Aorta (tissue), 5 donors: ENCODE results near the gene ANAPC5. TPM values are rescaled to one million over a fixed set of nuclear protein-coding genes. Genes with fewer than 3 reads are reported as not detected.
"Not testable (repeated sequence)": the region's sequence is repeated elsewhere in the genome, so short reads cannot be mapped to it uniquely, and the experiment has no call there.

ENCODE experiments used
- ATAC-seq: fragments of 200-7000 bp; cut with Tn5 transposase; one replicate; pipeline ENCODE4 v1.9.1; 2022; ENCODE audit warnings: moderate library complexity; ENCODE audit not compliant: low FRiP score
- DNase-seq, 2 donors: peaks; one replicate each; pipeline ENCODE4 v3.0.0-alpha.2; 2020
- H3K27ac ChIP-seq, 2 donors: one replicate each; pipeline ENCODE4 v1.5.1; 2013; ENCODE audit warnings: low read length in 2 of 2, mild to moderate bottlenecking in 2 of 2, moderate library complexity in 2 of 2, control low read depth in 1 of 2, inconsistent platforms in 1 of 2, low read depth in 1 of 2
- H3K27me3 ChIP-seq, 2 donors: one replicate each; pipeline ENCODE4 v1.6.1; 2013; ENCODE audit warnings: control low read depth in 1 of 2, low read length in 1 of 2, mild to moderate bottlenecking in 1 of 2, moderate library complexity in 1 of 2; ENCODE audit not compliant: insufficient read depth in 2 of 2, control insufficient read depth in 1 of 2
- H3K36me3 ChIP-seq, 2 donors: one replicate each; pipeline ENCODE4 v1.6.1; 2013; ENCODE audit warnings: control low read depth in 1 of 2, low read length in 1 of 2, mild to moderate bottlenecking in 1 of 2; ENCODE audit not compliant: insufficient read depth in 2 of 2, control insufficient read depth in 1 of 2
- H3K4me1 ChIP-seq, 2 donors: one replicate each; pipeline ENCODE4 v1.6.1; 2013; ENCODE audit warnings: low read length in 2 of 2, control low read depth in 1 of 2, mild to moderate bottlenecking in 1 of 2, moderate library complexity in 1 of 2; ENCODE audit not compliant: insufficient read depth in 2 of 2, control insufficient read depth in 1 of 2
- H3K4me3 ChIP-seq, 2 donors: one replicate each; pipeline ENCODE4 v1.5.1; 2013; ENCODE audit warnings: low read length in 2 of 2, control low read depth in 1 of 2, mild to moderate bottlenecking in 1 of 2
- H3K9me3 ChIP-seq: one replicate; pipeline ENCODE4 v1.6.1; 2013; ENCODE audit warnings: mild to moderate bottlenecking, low read length; ENCODE audit not compliant: control insufficient read depth
- WGBS, 2 donors: extraction: QIAGEN DNeasy Blood & Tissue Kit; methylation state at CpG; one replicate each; pipeline ENCODE4 v1.1.7; 2013; 5-methylcytosine and 5-hydroxymethylcytosine counted together
- intact Hi-C, 2 donors: fragments of 100-400 bp; cut with DNase I; formaldehyde crosslinking; loops; one replicate each; pipeline versions ENCODE4 v1.14.2 to v1.15.0; 2022
- polyA plus RNA-seq, 2 donors: library from polyadenylated mRNA; stranded (reverse); fragments of 200-250 nt; gene quantifications; one replicate each; pipeline ENCODE4 v1.2.3, GENCODE V29; 2013
- total RNA-seq, 2 donors: library from RNA; stranded (reverse); fragmentation: NEBNext Ultra II Directional; extraction: Animal tissue kit (Norgen Biotek cat#: 25700); gene quantifications; one replicate each; pipeline ENCODE4 v1.2.1, GENCODE V29; 2021
- donor health status: healthy with polysubstance abuse.
- donor health status: Bipolar disorder and iron deficiency.
- donor health status: DM: no; HTN: no; CAD: no.
- donor health status: DM: no; HTN: no; CAD: no.
- donor health status: DM: yes; HTN: yes; CAD: no.

Gene ANAPC5
- total and polyA plus RNA-seq, 4 donors, result 46.5 to 255 (median 111) TPM

GRCh38 chr12:121288158-121288845, 63.9 kb downstream of the ANAPC5 start:
- DNase-seq (no peak), ATAC-seq (no peak)
- no peak overlapping the region for H3K4me3 ChIP-seq
- intact Hi-C loops, result no loop called here
- no peaks in the 10 kb centered on the region for H3K4me1 ChIP-seq
- H3K27me3 ChIP-seq, result no peaks in the 10 kb centered on the region
- no peaks in the 10 kb centered on the region for H3K36me3 ChIP-seq
- H3K27ac ChIP-seq, result no peak overlapping the region
- H3K9me3 ChIP-seq, result no peaks in the 10 kb centered on the region
- WGBS, 2 donors, result 34 to 36% methylated on average over 10 of the region's 10 CpGs

DNA sequence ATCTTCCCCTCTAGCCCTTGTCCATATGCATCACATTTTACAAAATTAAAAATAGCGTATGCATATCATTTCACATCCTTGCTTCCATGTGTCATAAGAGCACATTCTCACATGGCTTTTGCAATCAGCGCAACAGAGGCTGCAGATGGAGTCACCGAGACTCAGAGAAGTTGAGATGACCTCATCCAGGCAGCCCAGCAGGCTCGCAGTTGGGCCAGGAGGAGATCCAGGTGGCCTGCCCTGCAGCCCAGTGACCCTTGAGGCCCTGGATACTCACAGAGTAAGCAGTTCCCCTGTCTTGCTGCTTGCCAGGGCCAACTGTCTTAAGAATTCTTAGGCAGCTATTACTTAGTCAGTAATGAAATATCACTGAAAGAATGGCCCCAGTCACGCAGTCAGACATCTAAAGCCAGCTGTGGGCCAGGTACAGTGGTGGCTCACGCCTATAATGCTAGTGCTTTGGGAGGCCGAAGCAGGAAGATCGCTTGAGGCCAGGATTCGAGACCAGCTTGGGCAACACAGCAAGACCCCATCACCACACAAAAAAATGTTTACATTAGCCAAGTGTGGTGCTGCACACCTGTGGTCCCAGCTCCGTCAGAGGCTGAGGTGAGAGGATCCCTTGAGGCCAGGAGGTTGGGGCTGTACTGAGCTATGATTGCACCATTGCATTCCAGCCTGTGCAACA, 64.8 kb downstream of the ANAPC5 start:
- WGBS, 2 donors, result 87 to 88% methylated on average over 10 of the region's 10 CpGs
- no peaks in the 10 kb centered on the region for H3K27me3 ChIP-seq
- DNase-seq (no peak), ATAC-seq (no peak)
- H3K9me3 ChIP-seq, result no peaks in the 10 kb centered on the region
- intact Hi-C loops, result no loop called here
- no peak overlapping the region for H3K4me3 ChIP-seq
- H3K4me1 ChIP-seq, result no peaks in the 10 kb centered on the region
- no peaks in the 10 kb centered on the region for H3K36me3 ChIP-seq
- no peak overlapping the region for H3K27ac ChIP-seq

- intact Hi-C loops, result no loop called here
Observed at GRCh38 chr12:121285856-121286255, 66.4 kb downstream of the ANAPC5 start.

DNA sequence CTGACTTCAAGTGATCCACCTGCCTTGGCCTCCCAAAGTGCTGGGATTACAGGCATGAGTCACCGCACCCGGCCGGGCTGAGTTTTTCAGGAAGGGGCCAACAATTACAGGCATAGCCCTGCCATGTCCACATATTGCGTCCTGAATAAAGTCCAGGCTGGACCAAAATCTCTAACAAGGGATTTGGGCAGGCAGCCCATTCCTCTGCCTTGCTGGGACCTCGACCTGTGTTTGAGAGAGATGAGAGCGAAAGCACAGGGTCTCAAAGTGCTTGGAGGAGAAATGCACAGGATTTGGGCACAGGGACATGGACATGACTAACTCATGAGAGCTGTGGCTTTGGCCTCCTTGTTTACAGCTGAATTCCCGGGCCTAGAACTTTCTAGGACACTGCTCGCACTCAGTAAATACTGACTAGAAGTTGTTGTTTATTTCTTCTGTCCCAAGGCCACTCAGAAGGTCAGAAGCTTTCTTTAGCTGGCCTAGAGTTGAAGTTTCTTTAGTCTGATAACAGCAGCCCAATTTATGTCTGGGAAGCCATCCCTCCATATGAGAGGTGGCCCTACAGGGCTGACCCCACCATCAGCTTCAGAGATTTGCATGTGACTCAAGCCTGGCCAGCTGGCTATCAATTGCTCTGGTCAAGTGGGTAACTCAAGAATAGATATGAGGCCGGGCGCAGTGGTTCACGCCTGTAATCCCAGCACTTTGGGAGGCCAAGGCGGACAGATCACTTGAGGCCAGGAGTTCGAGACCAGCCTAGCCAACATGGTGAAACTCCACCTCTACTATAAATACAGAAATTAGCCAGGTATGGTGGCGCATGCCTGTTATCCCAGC, 67.4 kb downstream of the ANAPC5 start:
- DNase-seq (peak in 1 of 2 donors; percentile 66), ATAC-seq (peak; percentile 28)
- intact Hi-C loops, result no loop called here
- no peaks in the 10 kb centered on the region for H3K9me3 ChIP-seq
- H3K27ac ChIP-seq, result no peak overlapping the region
- H3K36me3 ChIP-seq, result no peaks in the 10 kb centered on the region
- WGBS, 2 donors, result 46 to 50% methylated on average over 14 of the region's 14 CpGs
- no peak overlapping the region for H3K4me3 ChIP-seq
- H3K27me3 ChIP-seq, result no peaks in the 10 kb centered on the region
- no peaks in the 10 kb centered on the region for H3K4me1 ChIP-seq

More at GRCh38 chr12:121285856-121286255, 66.4 kb downstream of the ANAPC5 start:
- H3K4me1 ChIP-seq, result no peaks in the 10 kb centered on the region
- H3K4me3 ChIP-seq, result no peak overlapping the region
- H3K9me3 ChIP-seq, result no peaks in the 10 kb centered on the region
- WGBS, 2 donors, result 97 to 100% methylated on average over 1 of the region's 1 CpG
- ATAC-seq (no peak), DNase-seq (no peak)
- no peaks in the 10 kb centered on the region for H3K36me3 ChIP-seq
- H3K27ac ChIP-seq, result no peak overlapping the region
- H3K27me3 ChIP-seq, result no peaks in the 10 kb centered on the region

DNA sequence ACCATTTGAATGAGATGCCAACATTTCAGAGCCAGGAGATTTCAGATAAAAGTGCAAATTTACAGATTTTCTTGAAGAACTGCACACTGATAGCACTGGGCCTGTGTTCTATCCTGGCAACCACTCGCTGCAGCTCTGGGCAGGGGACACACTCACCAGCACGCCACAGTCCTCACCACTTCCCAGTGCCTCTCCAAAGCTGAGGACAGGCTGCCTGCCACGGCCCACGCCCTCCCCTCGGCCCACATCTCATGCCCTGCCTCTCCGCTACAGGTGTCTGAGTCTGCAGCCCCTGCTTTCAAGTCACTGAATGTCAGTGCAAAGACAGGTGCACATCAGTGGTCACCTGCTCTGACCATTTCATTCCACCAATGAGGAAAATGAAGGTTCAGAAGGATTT, 68.4 kb downstream of the ANAPC5 start:
- 97% methylated on average over 6 of the region's 6 CpGs for WGBS, 2 donors
- Histone ChIP-seq H3K27me3 (no peaks in the 10 kb centered on the region), H3K9me3 (no peaks in the 10 kb centered on the region), H3K36me3 (no peaks in the 10 kb centered on the region), H3K4me3 (no peak overlapping the region), H3K4me1 (no peaks in the 10 kb centered on the region), H3K27ac (no peak overlapping the region)
- intact Hi-C loops, result no loop called here
- no peak for ATAC-seq
- no peak for DNase-seq

- WGBS, 2 donors, result 90 to 96% methylated on average over 5 of the region's 5 CpGs
- DNase-seq (no peak), ATAC-seq (no peak)
- Histone ChIP-seq H3K27me3 (no peaks in the 10 kb centered on the region), H3K27ac (no peak overlapping the region), H3K4me3 (no peak overlapping the region), H3K9me3 (no peaks in the 10 kb centered on the region), H3K36me3 (no peaks in the 10 kb centered on the region), H3K4me1 (no peaks in the 10 kb centered on the region)
- intact Hi-C loops, result no loop called here
Observed at GRCh38 chr12:121283388-121283787, 68.8 kb downstream of the ANAPC5 start.

DNA sequence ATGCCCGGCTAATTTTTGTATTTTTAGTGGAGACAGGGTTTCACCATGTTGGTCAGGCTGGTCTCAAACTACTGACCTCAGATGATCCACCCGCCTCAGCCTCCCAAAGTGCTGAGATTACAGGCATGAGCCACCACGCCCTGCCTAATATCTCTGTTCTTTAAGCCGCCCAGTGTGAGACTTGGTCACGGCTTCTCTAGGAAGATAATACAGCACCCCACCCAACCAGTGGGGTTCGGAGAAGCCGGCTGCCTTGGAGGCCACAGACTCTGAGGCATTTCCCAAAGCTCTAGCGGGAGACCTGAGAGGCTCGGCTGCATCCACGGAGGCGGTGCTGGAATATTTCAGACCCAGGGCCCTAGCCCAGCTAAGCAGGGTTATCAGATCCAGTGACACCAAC, 69.3 kb downstream of the ANAPC5 start:
- H3K36me3 ChIP-seq, intact Hi-C loops, H3K9me3 ChIP-seq, ATAC-seq, H3K4me1 ChIP-seq, H3K4me3 ChIP-seq, H3K27me3 ChIP-seq, DNase-seq, H3K27ac ChIP-seq: not testable (repeated sequence)
- WGBS, 2 donors, result 94 to 95% methylated on average over 11 of the region's 11 CpGs

DNA sequence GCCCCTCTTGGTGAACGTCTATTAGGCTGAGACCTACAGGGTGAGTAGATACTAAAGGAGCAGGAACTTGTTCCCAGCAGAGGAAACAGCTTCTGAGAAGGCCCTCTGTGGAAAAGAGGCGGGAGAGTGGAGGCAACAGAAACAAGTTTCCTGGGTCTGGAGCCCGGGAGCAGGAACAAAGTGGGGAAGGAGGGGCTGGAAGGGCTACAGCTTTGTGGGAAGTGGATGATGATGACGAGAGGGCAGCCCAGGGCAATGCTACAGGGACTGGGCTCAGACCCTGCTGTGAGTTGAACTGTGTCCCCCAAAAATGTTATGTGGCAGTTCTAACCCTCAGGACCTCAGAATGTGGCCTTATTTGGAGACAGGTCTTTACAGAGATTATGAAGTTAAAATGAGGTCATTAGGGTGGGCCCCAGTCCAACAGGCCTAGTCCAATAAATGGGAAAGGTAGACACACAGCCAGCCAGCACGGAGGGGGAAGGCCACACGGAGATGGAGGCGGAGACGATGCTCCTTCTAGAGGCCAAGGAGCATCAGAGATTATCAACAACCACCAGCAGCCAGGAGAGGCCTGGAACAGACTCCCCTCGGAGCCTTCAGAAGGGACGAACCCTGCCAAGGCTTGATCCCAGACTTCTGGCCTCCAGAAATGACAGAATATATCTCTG, 70.0 kb downstream of the ANAPC5 start:
- Histone ChIP-seq H3K4me3 (no peak overlapping the region), H3K9me3 (no peaks in the 10 kb centered on the region), H3K27ac (no peak overlapping the region), H3K36me3 (no peaks in the 10 kb centered on the region), H3K27me3 (no peaks in the 10 kb centered on the region), H3K4me1 (no peaks in the 10 kb centered on the region)
- no peak for DNase-seq
- intact Hi-C loops, result no loop called here
- ATAC-seq, result peak; percentile 44
- 15 to 23% methylated on average over 10 of the region's 10 CpGs for WGBS, 2 donors
